CD14-positive monocyte (primary cell): ENCODE data around the gene RDX. TPM values are rescaled to one million over a fixed set of nuclear protein-coding genes. Genes with fewer than 3 reads are reported as not detected.

Experiments used
- DNase-seq, 3 donors: peaks; one replicate each; pipeline ENCODE4 v3.0.0-alpha.2; 2011 to 2022
- H2AFZ ChIP-seq: 2 replicates; pipeline ENCODE4 v1.6.0; 2012; ENCODE audit warnings: mild to moderate bottlenecking, low read depth, low read length, inconsistent platforms; ENCODE audit not compliant: insufficient read depth, poor library complexity, severe bottlenecking
- H3K27ac ChIP-seq, 2 donors: 1 replicate in 1 of 2; 2 replicates in 1 of 2; pipeline ENCODE4 v1.5.1; 2012 to 2013; ENCODE audit warnings: low read length in 2 of 2, control low read depth in 1 of 2, inconsistent platforms in 1 of 2, low read depth in 1 of 2, mild to moderate bottlenecking in 1 of 2
- H3K27me3 ChIP-seq, 2 donors: one replicate each; pipeline versions ENCODE4 v1.6.0 to v1.6.1; 2011 to 2013; ENCODE audit warnings: low read length in 2 of 2; ENCODE audit not compliant: control insufficient read depth in 2 of 2, insufficient read depth in 2 of 2
- H3K36me3 ChIP-seq, 2 donors: replicated peaks in 1 of 2; 1 replicate in 1 of 2; 2 replicates in 1 of 2; pipeline versions ENCODE4 v1.5.1 to v1.6.1; 2012 to 2013; ENCODE audit warnings: low read length in 2 of 2, control low read depth in 1 of 2, inconsistent platforms in 1 of 2, mild to moderate bottlenecking in 1 of 2; ENCODE audit not compliant: insufficient read depth in 2 of 2, control insufficient read depth in 1 of 2
- H3K4me1 ChIP-seq, 2 donors: 1 replicate in 1 of 2; 2 replicates in 1 of 2; pipeline versions ENCODE4 v1.5.1 to v1.6.1; 2012 to 2013; ENCODE audit warnings: low read length in 2 of 2, control low read depth in 1 of 2, inconsistent platforms in 1 of 2, mild to moderate bottlenecking in 1 of 2, moderate library complexity in 1 of 2; ENCODE audit not compliant: insufficient read depth in 2 of 2, control insufficient read depth in 1 of 2
- H3K4me2 ChIP-seq: replicated peaks from 2 replicates; pipeline ENCODE3; 2012; ENCODE audit warnings: low read length, moderate library complexity, mild to moderate bottlenecking; ENCODE audit not compliant: poor library complexity, severe bottlenecking; ENCODE audit errors: extremely low read depth
- H3K4me3 ChIP-seq, 3 experiments: fragments of 200-600 bp in 1 of 3; sonication (generic) in 1 of 3; replicated peaks in 1 of 3; 1 replicate in 2 of 3; 2 replicates in 1 of 3; pipeline ENCODE4 v1.5.1; 2011 to 2013; ENCODE audit warnings: low read length in 3 of 3, mild to moderate bottlenecking in 3 of 3, control low read depth in 2 of 3, low read depth in 2 of 3, inconsistent platforms in 1 of 3, moderate library complexity in 1 of 3
- H3K79me2 ChIP-seq: 2 replicates; pipeline ENCODE4 v1.6.0; 2012; ENCODE audit warnings: mild to moderate bottlenecking, control low read depth, inconsistent platforms, low read length, moderate library complexity; ENCODE audit not compliant: insufficient read depth
- H3K9ac ChIP-seq: 2 replicates; pipeline ENCODE4 v1.6.0; 2017; ENCODE audit warnings: low read length, mild to moderate bottlenecking; ENCODE audit not compliant: insufficient read depth, poor library complexity, severe bottlenecking
- H3K9me3 ChIP-seq, 2 donors: replicated peaks in 1 of 2; 1 replicate in 1 of 2; 2 replicates in 1 of 2; pipeline versions ENCODE4 v1.5.1 to v1.6.1; 2012 to 2013; ENCODE audit warnings: low read length in 2 of 2, control low read depth in 1 of 2; ENCODE audit not compliant: control insufficient read depth in 1 of 2, insufficient read depth in 1 of 2
- H4K20me1 ChIP-seq: 2 replicates; pipeline ENCODE4 v1.6.0; 2012; ENCODE audit warnings: mild to moderate bottlenecking, low read length, control low read depth, moderate library complexity; ENCODE audit not compliant: insufficient read depth
- H3K27ac Mint-ChIP-seq, 7 donors: one replicate each; pipeline ENCODE4 v1.8.0; 2020; ENCODE audit warnings: mild to moderate bottlenecking in 7 of 7, mixed read lengths in 7 of 7, moderate library complexity in 6 of 7, inconsistent platforms in 2 of 7
- H3K27me3 Mint-ChIP-seq, 3 donors: one replicate each; pipeline ENCODE4 v1.8.0; 2021 to 2022; ENCODE audit warnings: low read depth in 3 of 3, mild to moderate bottlenecking in 3 of 3, mixed read lengths in 3 of 3, moderate library complexity in 3 of 3, inconsistent platforms in 1 of 3
- H3K36me3 Mint-ChIP-seq, 2 donors: one replicate each; pipeline ENCODE4 v1.8.0; 2020; ENCODE audit warnings: mixed read lengths in 2 of 2, inconsistent platforms in 1 of 2, mild to moderate bottlenecking in 1 of 2
- H3K4me1 Mint-ChIP-seq: one replicate; pipeline ENCODE4 v1.8.0; 2020; ENCODE audit warnings: mild to moderate bottlenecking, mixed read lengths
- H3K4me3 Mint-ChIP-seq, 2 donors: one replicate each; pipeline ENCODE4 v1.8.0; 2020; ENCODE audit warnings: mild to moderate bottlenecking in 2 of 2, mixed read lengths in 2 of 2, moderate library complexity in 1 of 2
- H3K9me3 Mint-ChIP-seq, 7 donors: one replicate each; pipeline ENCODE4 v1.8.0; 2020 to 2022; ENCODE audit warnings: mixed read lengths in 7 of 7, mild to moderate bottlenecking in 6 of 7, moderate library complexity in 6 of 7, inconsistent platforms in 2 of 7
- WGBS: methylation state at CpG from one replicate; pipeline ENCODE4 v1.1.5; 2013; ENCODE audit warnings: missing lambda C conversion rate; ENCODE audit not compliant: insufficient coverage; 5-methylcytosine and 5-hydroxymethylcytosine counted together
- intact Hi-C, 2 donors: fragments of 100-400 bp; cut with micrococcal nuclease; formaldehyde crosslinking; loops; one replicate each; pipeline versions ENCODE4 v1.15.0 to v1.15.1; 2023
- polyA plus RNA-seq, 3 donors: library from polyadenylated mRNA; depleted of rRNA in 1 of 3; unstranded in 2 of 3; stranded (reverse) in 1 of 3; fragments of 300-500 nt in 2 of 3; fragments of >200 nt in 1 of 3; fragmentation: Illumina TruSeq in 2 of 3; gene quantifications; 1 replicate in 2 of 3; 2 replicates in 1 of 3; pipeline ENCODE4 v1.2.3, GENCODE V29; 2012 to 2021
- TF ChIP-seq, protein P1 (sequence below): fragments of 200-600 bp; IDR thresholded peaks from one replicate; pipeline ENCODE4 v1.8.0; 2022; ENCODE audit warnings: antibody characterized with exemption, mild to moderate bottlenecking

RDX gene
- polyA plus RNA-seq, 3 donors: 11.9 to 22.0 (median 20.9) TPM

GRCh38 chr11:110279881-110280280, 16.5 kb downstream of the RDX start:
- peaks cover 23 to 31% of the 10 kb centered on the region in 2 donors for H3K36me3 Mint-ChIP-seq
- no peak for DNase-seq
- TF ChIP-seq, protein P1, sequence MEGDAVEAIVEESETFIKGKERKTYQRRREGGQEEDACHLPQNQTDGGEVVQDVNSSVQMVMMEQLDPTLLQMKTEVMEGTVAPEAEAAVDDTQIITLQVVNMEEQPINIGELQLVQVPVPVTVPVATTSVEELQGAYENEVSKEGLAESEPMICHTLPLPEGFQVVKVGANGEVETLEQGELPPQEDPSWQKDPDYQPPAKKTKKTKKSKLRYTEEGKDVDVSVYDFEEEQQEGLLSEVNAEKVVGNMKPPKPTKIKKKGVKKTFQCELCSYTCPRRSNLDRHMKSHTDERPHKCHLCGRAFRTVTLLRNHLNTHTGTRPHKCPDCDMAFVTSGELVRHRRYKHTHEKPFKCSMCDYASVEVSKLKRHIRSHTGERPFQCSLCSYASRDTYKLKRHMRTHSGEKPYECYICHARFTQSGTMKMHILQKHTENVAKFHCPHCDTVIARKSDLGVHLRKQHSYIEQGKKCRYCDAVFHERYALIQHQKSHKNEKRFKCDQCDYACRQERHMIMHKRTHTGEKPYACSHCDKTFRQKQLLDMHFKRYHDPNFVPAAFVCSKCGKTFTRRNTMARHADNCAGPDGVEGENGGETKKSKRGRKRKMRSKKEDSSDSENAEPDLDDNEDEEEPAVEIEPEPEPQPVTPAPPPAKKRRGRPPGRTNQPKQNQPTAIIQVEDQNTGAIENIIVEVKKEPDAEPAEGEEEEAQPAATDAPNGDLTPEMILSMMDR: no peak
- Histone ChIP-seq H3K79me2 (peaks cover 83% of the 10 kb centered on the region), H3K4me2 (no peak overlapping the region), H3K36me3 (peaks cover 11 to 34% of the 10 kb centered on the region in 2 donors), H2AFZ (no peak overlapping the region), H3K4me1 (no peaks in the 10 kb centered on the region), H3K9me3 (no peaks in the 10 kb centered on the region), H3K27ac (no peak overlapping the region), H3K4me3 (no peak overlapping the region), H3K9ac (no peak overlapping the region), H3K27me3 (no peaks in the 10 kb centered on the region), H4K20me1 (peaks cover 41% of the 10 kb centered on the region)
- peak overlapping the region in 1 of 7 donors; percentile 9 for H3K27ac Mint-ChIP-seq
- intact Hi-C loops: no loop called here
- H3K4me3 Mint-ChIP-seq: no peak overlapping the region
- no peaks in the 10 kb centered on the region for H3K4me1 Mint-ChIP-seq
- H3K9me3 Mint-ChIP-seq: no peaks in the 10 kb centered on the region
- H3K27me3 Mint-ChIP-seq: no peaks in the 10 kb centered on the region

DNA sequence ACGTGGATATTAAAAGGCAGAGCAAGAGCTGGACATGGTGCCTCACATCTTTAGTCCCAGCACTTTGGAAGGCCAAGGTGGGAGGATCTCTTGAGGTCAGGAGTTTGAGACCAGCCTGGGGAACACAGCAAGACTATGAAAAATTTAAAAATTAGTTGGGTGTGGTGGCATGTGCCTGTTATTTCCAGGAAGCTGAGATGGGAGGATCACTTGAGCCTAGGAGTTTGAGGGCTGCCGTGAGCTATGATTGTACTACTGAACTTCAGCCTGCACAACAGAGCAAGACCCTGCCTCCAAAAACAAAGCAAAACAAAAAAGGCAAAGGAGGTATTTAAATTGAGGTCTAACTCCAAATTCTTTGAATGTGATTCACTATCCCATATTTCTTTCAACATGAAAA, 23.5 kb downstream of the RDX start:
- peaks cover 42 to 58% of the 10 kb centered on the region in 2 donors for H3K36me3 Mint-ChIP-seq
- peak overlapping the region in 1 of 2 donors; percentile 34 for H3K27ac ChIP-seq
- H3K4me3 ChIP-seq: no peak overlapping the region
- H3K79me2 ChIP-seq: peaks cover 48% of the 10 kb centered on the region
- WGBS: 100% methylated on average over 1 of the region's 2 CpGs
- H3K4me1 ChIP-seq: no peaks in the 10 kb centered on the region
- DNase-seq: no peak
- no peak overlapping the region for H3K4me3 Mint-ChIP-seq
- peak overlapping the region in 1 of 7 donors; percentile 1 for H3K27ac Mint-ChIP-seq
- intact Hi-C loops: no loop called here
- no peaks in the 10 kb centered on the region for H3K4me1 Mint-ChIP-seq
- no peaks in the 10 kb centered on the region for H3K9me3 Mint-ChIP-seq
- H3K27me3 Mint-ChIP-seq: no peaks in the 10 kb centered on the region
- H3K27me3 ChIP-seq: no peaks in the 10 kb centered on the region
- H3K9ac ChIP-seq: no peak overlapping the region
- H3K4me2 ChIP-seq: no peak overlapping the region
- H3K9me3 ChIP-seq: no peaks in the 10 kb centered on the region
- TF ChIP-seq, protein P1: no peak
- peaks cover 11% of the 10 kb centered on the region for H4K20me1 ChIP-seq
- peaks cover 22 to 66% of the 10 kb centered on the region in 2 donors for H3K36me3 ChIP-seq
- H2AFZ ChIP-seq: no peak overlapping the region
